Esophagus (tissue), 2 donors: ENCODE results near the gene LTBP2. TPM values are rescaled to one million over a fixed set of nuclear protein-coding genes. Genes with fewer than 3 reads are reported as not detected.

Experiments
- H3K27ac ChIP-seq, 2 donors: one replicate each; pipeline ENCODE4 v1.5.1; 2013; ENCODE audit warnings: low read depth in 2 of 2, mild to moderate bottlenecking in 2 of 2, inconsistent platforms in 1 of 2, low read length in 1 of 2, moderate library complexity in 1 of 2
- H3K27me3 ChIP-seq, 2 donors: one replicate each; pipeline ENCODE4 v1.6.1; 2013; ENCODE audit warnings: low read length in 2 of 2, control low read depth in 1 of 2, mild to moderate bottlenecking in 1 of 2; ENCODE audit not compliant: insufficient read depth in 2 of 2, control insufficient read depth in 1 of 2
- H3K36me3 ChIP-seq, 2 donors: one replicate each; pipeline ENCODE4 v1.6.1; 2013; ENCODE audit warnings: low read length in 1 of 2; ENCODE audit not compliant: control insufficient read depth in 2 of 2, insufficient read depth in 2 of 2
- H3K4me1 ChIP-seq, 2 donors: one replicate each; pipeline ENCODE4 v1.6.1; 2013; ENCODE audit warnings: low read length in 1 of 2; ENCODE audit not compliant: control insufficient read depth in 2 of 2, insufficient read depth in 2 of 2
- H3K4me3 ChIP-seq, 2 donors: one replicate each; pipeline ENCODE4 v1.5.1; 2013; ENCODE audit warnings: low read length in 2 of 2, mild to moderate bottlenecking in 2 of 2, low read depth in 1 of 2, moderate library complexity in 1 of 2
- H3K9me3 ChIP-seq, 2 donors: one replicate each; pipeline ENCODE4 v1.6.1; 2013; ENCODE audit warnings: mild to moderate bottlenecking in 2 of 2, low read depth in 1 of 2, low read length in 1 of 2, moderate library complexity in 1 of 2; ENCODE audit not compliant: control insufficient read depth in 2 of 2, insufficient read depth in 1 of 2
- WGBS, 2 donors: extraction: QIAGEN DNeasy Blood & Tissue Kit; methylation state at CpG; one replicate each; pipeline ENCODE4 v1.1.7; 2013; 5-methylcytosine and 5-hydroxymethylcytosine counted together
- polyA plus RNA-seq, 2 donors: library from polyadenylated mRNA; stranded (reverse); fragments of 200-250 nt; gene quantifications; one replicate each; pipeline ENCODE4 v1.2.3, GENCODE V29; 2013
- donor health status: healthy with polysubstance abuse.
- donor health status: Bipolar disorder and iron deficiency.

The LTBP2 gene
- polyA plus RNA-seq, 2 donors: 4.7 to 5.5 TPM

GRCh38 chr14:74563586-74564159 lies 48.4 kb downstream of the LTBP2 start:
- H3K4me3 ChIP-seq: no peak overlapping the region
- 82 to 86% methylated on average over 3 of the region's 3 CpGs for WGBS, 2 donors
- peaks cover 0 to 2% of the 10 kb centered on the region in 2 donors for H3K36me3 ChIP-seq
- H3K4me1 ChIP-seq: peaks cover 10 to 24% of the 10 kb centered on the region in 2 donors
- H3K27ac ChIP-seq: no peak overlapping the region
- H3K27me3 ChIP-seq: no peaks in the 10 kb centered on the region
- H3K9me3 ChIP-seq: no peaks in the 10 kb centered on the region

- 69 to 75% methylated on average over 5 of the region's 5 CpGs for WGBS, 2 donors
- H3K27me3 ChIP-seq: no peaks in the 10 kb centered on the region
- peaks cover 0 to 2% of the 10 kb centered on the region in 2 donors for H3K36me3 ChIP-seq
- H3K9me3 ChIP-seq: no peaks in the 10 kb centered on the region
- H3K27ac ChIP-seq: no peak overlapping the region
- peaks cover 10 to 24% of the 10 kb centered on the region in 2 donors for H3K4me1 ChIP-seq
- no peak overlapping the region for H3K4me3 ChIP-seq
Observed at GRCh38 chr14:74563233-74563585, 48.8 kb downstream of the LTBP2 start.

- H3K9me3 ChIP-seq: no peaks in the 10 kb centered on the region
- H3K36me3 ChIP-seq: peaks cover 0 to 2% of the 10 kb centered on the region in 2 donors
- no peak overlapping the region for H3K4me3 ChIP-seq
- peak overlapping the region in 1 of 2 donors; percentile 41 for H3K27ac ChIP-seq
- WGBS, 2 donors: 46 to 52% methylated on average over 3 of the region's 3 CpGs
- H3K27me3 ChIP-seq: no peaks in the 10 kb centered on the region
- peaks cover 7 to 18% of the 10 kb centered on the region in 2 donors for H3K4me1 ChIP-seq
Observed at GRCh38 chr14:74562515-74563232, 49.4 kb downstream of the LTBP2 start.

GRCh38 chr14:74558655-74559054 lies 53.4 kb downstream of the LTBP2 start:
- Histone ChIP-seq H3K4me3 (no peak overlapping the region), H3K36me3 (peaks cover 0 to 2% of the 10 kb centered on the region in 2 donors), H3K27me3 (no peaks in the 10 kb centered on the region), H3K27ac (no peak overlapping the region), H3K9me3 (no peaks in the 10 kb centered on the region), H3K4me1 (peaks cover 0 to 6% of the 10 kb centered on the region in 2 donors)
- 91% methylated on average over 1 of the region's 1 CpG for WGBS, 2 donors

GRCh38 chr14:74557691-74558090 lies 54.3 kb downstream of the LTBP2 start:
- no peak overlapping the region for H3K27ac ChIP-seq
- peaks cover 0 to 2% of the 10 kb centered on the region in 2 donors for H3K36me3 ChIP-seq
- no peaks in the 10 kb centered on the region for H3K27me3 ChIP-seq
- H3K4me3 ChIP-seq: no peak overlapping the region
- peaks cover 0 to 2% of the 10 kb centered on the region in 2 donors for H3K4me1 ChIP-seq
- 73 to 79% methylated on average over 5 of the region's 5 CpGs for WGBS, 2 donors
- no peaks in the 10 kb centered on the region for H3K9me3 ChIP-seq

- no peaks in the 10 kb centered on the region for H3K9me3 ChIP-seq
- no peak overlapping the region for H3K27ac ChIP-seq
- 94 to 96% methylated on average over 14 to 15 of the region's 15 CpGs for WGBS, 2 donors
- no peaks in the 10 kb centered on the region for H3K27me3 ChIP-seq
- no peak overlapping the region for H3K4me3 ChIP-seq
- H3K4me1 ChIP-seq: peaks cover 0 to 1% of the 10 kb centered on the region in 2 donors
- peaks cover 2% of the 10 kb centered on the region in 2 donors for H3K36me3 ChIP-seq
Observed at GRCh38 chr14:74555476-74556050, 56.5 kb downstream of the LTBP2 start.

GRCh38 chr14:74554742-74555362 lies 57.2 kb downstream of the LTBP2 start:
- WGBS, 2 donors: 78 to 81% methylated on average over 8 of the region's 8 CpGs
- Histone ChIP-seq H3K36me3 (peaks cover 0 to 2% of the 10 kb centered on the region in 2 donors), H3K27ac (no peak overlapping the region), H3K9me3 (no peaks in the 10 kb centered on the region), H3K4me1 (peaks cover 0 to 4% of the 10 kb centered on the region in 2 donors), H3K4me3 (no peak overlapping the region), H3K27me3 (no peaks in the 10 kb centered on the region)

GRCh38 chr14:74552623-74553022 lies 59.4 kb downstream of the LTBP2 start:
- H3K27me3 ChIP-seq: no peaks in the 10 kb centered on the region
- H3K4me1 ChIP-seq: peaks cover 0 to 10% of the 10 kb centered on the region in 2 donors
- no peak overlapping the region for H3K4me3 ChIP-seq
- peaks cover 2 to 4% of the 10 kb centered on the region in 2 donors for H3K36me3 ChIP-seq
- no peaks in the 10 kb centered on the region for H3K9me3 ChIP-seq
- peak overlapping the region in 1 of 2 donors; percentile 8 for H3K27ac ChIP-seq
- 54 to 71% methylated on average over 6 of the region's 6 CpGs for WGBS, 2 donors

GRCh38 chr14:74551431-74552371 lies 60.3 kb downstream of the LTBP2 start:
- H3K4me1 ChIP-seq: peaks cover 0 to 10% of the 10 kb centered on the region in 2 donors
- H3K4me3 ChIP-seq: no peak overlapping the region
- H3K36me3 ChIP-seq: peaks cover 2 to 4% of the 10 kb centered on the region in 2 donors
- H3K9me3 ChIP-seq: no peaks in the 10 kb centered on the region
- H3K27ac ChIP-seq: peak overlapping the region in 1 of 2 donors; percentile 31
- 52 to 53% methylated on average over 21 of the region's 21 CpGs for WGBS, 2 donors
- H3K27me3 ChIP-seq: no peaks in the 10 kb centered on the region
